ENCODE results near the gene RPS6KA2. TPM values are rescaled to one million over a fixed set of nuclear protein-coding genes. Genes with fewer than 3 reads are reported as not detected.

RPS6KA2 gene
- total and polyA plus RNA-seq, 7 experiments from 2014 or later: 4.5 to 17.1 (median 6.6) TPM

DNA sequence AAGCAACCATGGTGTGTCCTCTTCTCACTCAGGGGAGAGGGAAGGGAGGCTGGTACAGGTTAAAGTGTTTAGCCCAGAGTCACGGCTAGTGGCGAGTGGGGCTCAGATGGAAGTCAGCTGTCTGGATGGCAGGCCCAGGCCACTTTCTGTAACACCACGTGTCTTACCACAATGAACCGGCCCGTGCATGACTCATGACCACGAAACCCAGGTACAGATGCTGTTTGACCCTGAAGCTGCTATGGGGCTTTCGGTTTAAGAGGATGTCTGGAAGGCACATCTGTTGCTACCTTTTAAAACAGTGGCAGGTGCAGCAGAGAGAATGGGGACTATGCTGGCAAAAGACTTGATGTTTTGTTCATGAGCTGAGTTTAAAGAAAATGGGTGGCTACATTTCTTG, 207.8 kb downstream of the RPS6KA2 start:
- Mint-ChIP-seq H3K27ac (peak overlapping the region; percentile 83 to 99 (median 97)), H3K4me3 (peak overlapping the region; percentile 4 to 79 (median 57)), H3K36me3 (peaks cover 11 to 32% (median 17%) of the 10 kb centered on the region in 5 donors), H3K27me3 (peaks cover 0 to 1% (median 0%) of the 10 kb centered on the region in 5 donors), H3K4me1 (peaks cover 52 to 73% (median 64%) of the 10 kb centered on the region in 7 donors), H3K9me3 (peaks cover 4 to 20% (median 12%) of the 10 kb centered on the region in 11 donors)
- POLR2A ChIA-PET: interaction anchor here (0.6 to 2.0 kb wide), 8 partner anchors 15 to 161 kb away, joined by 3 to 8 read pairs (median 4); no protein-coding TSS in a partner anchor
- Histone ChIP-seq H3K4me3 (ENCODE audit: low read length) (no peak overlapping the region), H3K9me3 (ENCODE audit: control insufficient read depth in 2 of 3, low read length in 3 of 3) (no peaks in the 10 kb centered on the region), H3K36me3 (ENCODE audit: control insufficient read depth in 2 of 3, insufficient read depth in 3 of 3, low read length in 3 of 3) (peaks cover 0 to 8% (median 0%) of the 10 kb centered on the region in 3 experiments), H3K27ac (ENCODE audit: low read depth, low read length) (peak overlapping the region; percentile 50), H3K4me1 (ENCODE audit: control insufficient read depth in 2 of 2, insufficient read depth in 2 of 2, low read length in 2 of 2) (peaks cover 63 to 66% of the 10 kb centered on the region in 2 donors), H3K27me3 (ENCODE audit: control insufficient read depth in 2 of 2, insufficient read depth in 2 of 2, low read length in 2 of 2) (no peaks in the 10 kb centered on the region)
- CTCF ChIA-PET: interaction anchor here (0.9 to 1.5 kb wide), 3 partner anchors 15 to 22 kb away, joined by 3 to 7 read pairs (median 3); no protein-coding TSS in a partner anchor
- DNase-seq: peak in 2 of 9 donors; percentile 34 to 52
- intact Hi-C loops (cut with micrococcal nuclease): loop anchor here in 1 of 2 donors (5.0 to 10.0 kb wide), 2 partner anchors 538 to 576 kb away; partner anchors contain the start of genes CEP43 and RNASET2
- ATAC-seq: peak; percentile 42

DNA sequence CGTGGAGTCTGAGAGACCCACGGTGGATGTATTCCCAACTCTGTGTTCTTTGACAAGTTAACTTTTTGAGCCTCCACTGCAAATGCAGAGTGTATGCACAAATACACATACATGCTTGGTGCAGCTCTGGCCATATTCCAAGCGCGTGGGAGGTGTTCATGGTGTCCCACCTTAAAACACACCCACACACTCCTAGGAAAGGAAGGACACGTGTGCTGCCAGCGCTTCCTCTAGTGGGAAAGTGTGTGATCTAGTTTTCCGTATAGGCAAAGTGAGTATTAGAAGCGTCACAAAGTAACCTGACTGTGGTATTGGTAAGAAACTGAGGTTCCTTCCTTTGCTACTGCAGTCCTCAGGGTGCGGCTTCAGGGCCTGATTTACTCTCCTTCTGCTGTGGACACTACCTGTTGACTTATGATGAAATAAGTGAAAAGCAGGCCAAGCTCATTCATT, 208.3 kb downstream of the RPS6KA2 start:
- Histone ChIP-seq H3K9me3 (ENCODE audit: control insufficient read depth in 2 of 3, low read length in 3 of 3) (no peaks in the 10 kb centered on the region), H3K36me3 (ENCODE audit: control insufficient read depth in 2 of 3, insufficient read depth in 3 of 3, low read length in 3 of 3) (peaks cover 0 to 8% (median 0%) of the 10 kb centered on the region in 3 experiments), H3K27me3 (ENCODE audit: control insufficient read depth in 2 of 2, insufficient read depth in 2 of 2, low read length in 2 of 2) (no peaks in the 10 kb centered on the region), H3K4me1 (ENCODE audit: control insufficient read depth in 2 of 2, insufficient read depth in 2 of 2, low read length in 2 of 2) (peaks cover 68 to 71% of the 10 kb centered on the region in 2 donors), H3K27ac (ENCODE audit: low read depth, low read length) (peak overlapping the region; percentile 50), H3K4me3 (ENCODE audit: low read length) (no peak overlapping the region)
- intact Hi-C loops (cut with micrococcal nuclease): loop anchor here in 1 of 2 donors (5.0 to 10.0 kb wide), 2 partner anchors 539 to 576 kb away; partner anchors contain the start of genes CEP43 and RNASET2
- DNase-seq: no peak
- CTCF ChIA-PET: interaction anchor here (0.9 to 1.5 kb wide), 3 partner anchors 16 to 21 kb away, joined by 3 to 7 read pairs (median 3); no protein-coding TSS in a partner anchor
- Mint-ChIP-seq H3K27ac (peak overlapping the region; percentile 83 to 99 (median 97)), H3K4me1 (peaks cover 54 to 77% (median 68%) of the 10 kb centered on the region in 7 donors), H3K4me3 (peak overlapping the region in 8 of 10 donors; percentile 30 to 79 (median 58)), H3K36me3 (peaks cover 11 to 32% (median 17%) of the 10 kb centered on the region in 5 donors), H3K9me3 (peaks cover 4 to 20% (median 12%) of the 10 kb centered on the region in 11 donors), H3K27me3 (no peaks in the 10 kb centered on the region)
- POLR2A ChIA-PET: interaction anchor here (0.6 to 2.0 kb wide), 10 partner anchors 11 to 348 kb away, joined by 3 to 8 read pairs (median 3); no protein-coding TSS in a partner anchor
- no peak for ATAC-seq

DNA sequence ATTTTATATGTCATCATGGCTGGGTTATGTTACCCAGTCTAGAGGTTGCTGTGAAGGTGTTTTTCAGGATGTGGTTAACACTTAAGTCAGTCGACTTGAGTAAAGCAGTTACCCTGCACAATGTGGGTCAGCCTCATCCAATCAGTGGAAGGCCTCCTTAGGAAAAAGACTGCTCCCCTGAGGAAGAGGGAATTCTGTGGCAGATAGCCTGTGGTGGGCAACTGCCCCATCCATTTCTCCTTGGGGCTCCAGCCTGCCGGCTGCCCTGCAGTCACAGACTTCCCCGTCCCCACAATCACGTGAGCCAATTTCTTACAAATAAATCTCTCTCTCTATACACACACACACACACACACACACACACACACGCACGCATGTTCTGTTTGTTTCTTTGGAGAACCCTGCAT, 209.8 kb downstream of the RPS6KA2 start:
- peaks cover 4 to 20% (median 12%) of the 10 kb centered on the region in 11 donors for H3K9me3 Mint-ChIP-seq
- Histone ChIP-seq H3K27ac (ENCODE audit: low read depth, low read length) (peak overlapping the region; percentile 61), H3K27me3 (ENCODE audit: control insufficient read depth in 2 of 2, insufficient read depth in 2 of 2, low read length in 2 of 2) (no peaks in the 10 kb centered on the region), H3K4me1 (ENCODE audit: control insufficient read depth in 2 of 2, insufficient read depth in 2 of 2, low read length in 2 of 2) (peaks cover 82 to 83% of the 10 kb centered on the region in 2 donors), H3K4me3 (ENCODE audit: low read length) (no peak overlapping the region), H3K36me3 (ENCODE audit: control insufficient read depth in 2 of 3, insufficient read depth in 3 of 3, low read length in 3 of 3) (no peaks in the 10 kb centered on the region), H3K9me3 (ENCODE audit: control insufficient read depth in 2 of 3, low read length in 3 of 3) (no peaks in the 10 kb centered on the region)
- peaks cover 58 to 87% (median 77%) of the 10 kb centered on the region in 7 donors for H3K4me1 Mint-ChIP-seq
- DNase-seq (peak; percentile 33 to 89 (median 85)), ATAC-seq (peak; percentile 92)
- ChIA-PET POLR2A (interaction anchor here (0.9 to 1.8 kb wide), 2 partner anchors 70 to 71 kb away, joined by 3 to 8 read pairs; no protein-coding TSS in a partner anchor), CTCF (interaction anchor here (1.0 kb wide), 1 partner anchor 75 kb away, joined by 4 read pairs; the partner anchor contains the start of gene SFT2D1)
- H3K27ac Mint-ChIP-seq: peak overlapping the region; percentile 67 to 99 (median 97)
- H3K27me3 Mint-ChIP-seq: no peaks in the 10 kb centered on the region
- H3K4me3 Mint-ChIP-seq: peak overlapping the region; percentile 57 to 79 (median 67)
- intact Hi-C loops (cut with micrococcal nuclease): loop anchor here (1.0 to 10.0 kb wide), 8 partner anchors 16 to 582 kb away; partner anchors contain the start of genes CEP43 (in 2 of the 2), RPS6KA2 (in 2 of the 2) and RNASET2 (in 1 of the 2)
- H3K36me3 Mint-ChIP-seq: peaks cover 11 to 32% (median 17%) of the 10 kb centered on the region in 5 donors

GRCh38 chr6:166415833-166416347, 211.2 kb downstream of the RPS6KA2 start:
- Histone ChIP-seq H3K27me3 (ENCODE audit: control insufficient read depth in 2 of 2, insufficient read depth in 2 of 2, low read length in 2 of 2) (no peaks in the 10 kb centered on the region), H3K36me3 (ENCODE audit: control insufficient read depth in 2 of 3, insufficient read depth in 3 of 3, low read length in 3 of 3) (no peaks in the 10 kb centered on the region), H3K4me3 (ENCODE audit: low read length) (peak overlapping the region; percentile 0), H3K27ac (ENCODE audit: low read depth, low read length) (peak overlapping the region; percentile 5), H3K9me3 (ENCODE audit: control insufficient read depth in 2 of 3, low read length in 3 of 3) (no peaks in the 10 kb centered on the region), H3K4me1 (ENCODE audit: control insufficient read depth in 2 of 2, insufficient read depth in 2 of 2, low read length in 2 of 2) (peaks cover 94 to 96% of the 10 kb centered on the region in 2 donors)
- ChIA-PET POLR2A (interaction anchor here (1.4 to 1.9 kb wide), 3 partner anchors 34 to 211 kb away, joined by 5 to 11 read pairs (median 5); partner anchors contain the start of gene RPS6KA2), CTCF (interaction anchor here (1.1 kb wide), 1 partner anchor 16 kb away, joined by 3 read pairs; no protein-coding TSS in a partner anchor)
- Mint-ChIP-seq H3K36me3 (peaks cover 11 to 32% (median 17%) of the 10 kb centered on the region in 5 donors), H3K9me3 (peaks cover 4 to 20% (median 12%) of the 10 kb centered on the region in 11 donors), H3K27me3 (peaks cover 0 to 1% (median 0%) of the 10 kb centered on the region in 5 donors), H3K4me1 (peaks cover 70 to 95% (median 91%) of the 10 kb centered on the region in 7 donors), H3K27ac (peak overlapping the region; percentile 67 to 99 (median 97)), H3K4me3 (peak overlapping the region; percentile 57 to 79 (median 72))
- ATAC-seq: no peak
- no peak for DNase-seq
- intact Hi-C loops (cut with micrococcal nuclease): loop anchor here (2.0 to 10.0 kb wide), 3 partner anchors 541 to 583 kb away; partner anchors contain the start of genes CEP43 (in 2 of the 2) and RNASET2 (in 1 of the 2)

GRCh38 chr6:166415306-166415705, 211.7 kb downstream of the RPS6KA2 start:
- intact Hi-C loops (cut with micrococcal nuclease): loop anchor here in 1 of 2 donors (5.0 to 10.0 kb wide), 2 partner anchors 542 to 579 kb away; partner anchors contain the start of genes CEP43 and RNASET2
- no peak for ATAC-seq
- H3K27ac ChIP-seq (ENCODE audit: low read depth, low read length): peak overlapping the region; percentile 5

More at GRCh38 chr6:166415306-166415705, 211.7 kb downstream of the RPS6KA2 start:
- H3K36me3 ChIP-seq (ENCODE audit: control insufficient read depth in 2 of 3, insufficient read depth in 3 of 3, low read length in 3 of 3): no peaks in the 10 kb centered on the region
- peak overlapping the region; percentile 57 to 79 (median 72) for H3K4me3 Mint-ChIP-seq
- ChIA-PET POLR2A (interaction anchor here (1.4 to 1.9 kb wide), 3 partner anchors 34 to 212 kb away, joined by 5 to 11 read pairs (median 5); partner anchors contain the start of gene RPS6KA2), CTCF (interaction anchor here (0.9 to 1.7 kb wide), 2 partner anchors 15 to 16 kb away, joined by 4 to 6 read pairs; no protein-coding TSS in a partner anchor)
- H3K36me3 Mint-ChIP-seq: peaks cover 11 to 31% (median 17%) of the 10 kb centered on the region in 5 donors
- peaks cover 0 to 6% (median 0%) of the 10 kb centered on the region in 5 donors for H3K27me3 Mint-ChIP-seq
- H3K27ac Mint-ChIP-seq: peak overlapping the region; percentile 67 to 99 (median 97)
- no peaks in the 10 kb centered on the region for H3K9me3 ChIP-seq (ENCODE audit: control insufficient read depth in 2 of 3, low read length in 3 of 3)
- H3K4me1 Mint-ChIP-seq: peaks cover 68 to 97% (median 94%) of the 10 kb centered on the region in 7 donors
- peaks cover 94 to 96% of the 10 kb centered on the region in 2 donors for H3K4me1 ChIP-seq (ENCODE audit: control insufficient read depth in 2 of 2, insufficient read depth in 2 of 2, low read length in 2 of 2)
- H3K27me3 ChIP-seq (ENCODE audit: control insufficient read depth in 2 of 2, insufficient read depth in 2 of 2, low read length in 2 of 2): no peaks in the 10 kb centered on the region
- DNase-seq: peak in 6 of 9 donors; percentile 35 to 57 (median 50)
- H3K9me3 Mint-ChIP-seq: peaks cover 4 to 20% (median 12%) of the 10 kb centered on the region in 11 donors
- peak overlapping the region; percentile 0 for H3K4me3 ChIP-seq (ENCODE audit: low read length)
